A549 treated with DMSO at 1 μM for 4 hours (cell line): ENCODE results near the gene PSG2. TPM values are rescaled to one million over a fixed set of nuclear protein-coding genes. Genes with fewer than 3 reads are reported as not detected.

ENCODE experiments used
- total RNA-seq: library from RNA; stranded (reverse); fragments of 200-300 nt; extraction: Qiagen RNA extraction; gene quantifications from 5 replicates; pipeline ENCODE4 v1.2.3, GENCODE V29; 2022; ENCODE audit warnings: low read depth

PSG2 gene
- 0.05 TPM in 1 of 5 replicates, not detected in the others for total RNA-seq

DNA sequence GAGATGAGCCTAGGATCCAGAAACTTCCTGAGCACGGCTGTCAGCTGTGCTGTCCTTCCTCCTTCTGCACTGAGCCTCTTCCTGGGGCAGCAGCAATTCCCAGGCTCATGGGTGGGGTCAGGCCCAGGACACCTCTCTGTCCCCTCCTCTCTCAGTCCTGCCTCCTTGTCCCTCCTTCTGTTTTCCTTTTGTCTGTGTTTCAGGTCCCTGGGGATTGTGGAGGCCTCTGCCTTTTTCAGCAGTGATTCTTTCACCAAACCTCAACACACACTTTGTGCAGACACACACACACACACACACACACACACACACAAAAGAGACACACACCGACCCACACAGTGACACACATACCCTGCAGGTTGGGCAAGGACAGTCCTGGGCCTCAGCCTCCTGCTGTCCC, at the start of gene PSG2:
Gene PSG2, minus strand, starts transcription at position 101 of the 400 bp plus-strand sequence. CDS start 132 bp downstream, outside the sequence.

DNA sequence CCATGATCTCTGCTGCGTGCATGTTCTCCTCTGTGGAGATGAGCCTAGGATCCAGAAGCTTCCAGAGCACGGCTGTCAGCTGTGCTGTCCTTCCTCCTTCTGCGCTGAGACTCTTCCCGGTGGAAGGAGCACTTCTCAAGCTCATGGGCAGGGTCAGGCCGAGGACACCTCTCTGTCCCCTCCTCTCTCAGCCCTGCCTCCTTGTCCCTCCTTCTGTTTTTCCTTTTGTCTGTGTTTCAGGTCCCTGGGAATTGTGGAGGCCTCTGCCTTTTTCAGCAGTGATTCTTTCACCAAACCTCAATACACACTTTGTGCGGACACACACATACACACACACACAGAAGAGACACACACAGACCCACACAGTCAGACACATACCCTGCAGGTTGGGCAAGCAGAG, 56.1 kb downstream of the PSG2 start, which contains the start of gene PSG11:
Gene PSG11, minus strand, starts transcription at position 101 of the 400 bp plus-strand sequence. Its CDS starts 97 bp downstream, at position 4.

Other genes with a start within 250 kb of the PSG2 start
- gene PSG1, start 203.0 kb downstream of the PSG2 start, total RNA-seq: 0.21 to 0.52 TPM (median 0.33 TPM) in 5 replicates
- gene PSG6, start 164.8 kb downstream of the PSG2 start, total RNA-seq: 0.06 to 0.13 TPM in 2 of 5 replicates, not detected in the others
- 0.06 to 0.26 TPM (median 0.09 TPM) in 5 replicates for gene PSG7, start 145.5 kb downstream of the PSG2 start, total RNA-seq
- not detected in 5 replicates for gene PSG11, start 56.2 kb downstream of the PSG2 start, total RNA-seq
- gene PSG5, start 103.8 kb upstream of the PSG2 start, total RNA-seq: 0.53 to 1.3 TPM (median 0.66 TPM) in 5 replicates
- gene PSG4, start 122.9 kb upstream of the PSG2 start, total RNA-seq: 0.47 to 1.2 TPM (median 1.1 TPM) in 5 replicates
- 0.12 to 0.15 TPM (median 0.13 TPM) in 3 of 5 replicates, not detected in the others for gene PSG9, start 186.8 kb upstream of the PSG2 start, total RNA-seq